Measurements from ENCODE around the gene COL4A2. TPM values are rescaled to one million over a fixed set of nuclear protein-coding genes. Genes with fewer than 3 reads are reported as not detected.

COL4A2 gene
- total RNA-seq, 4 donors from 2014 or later = 43.0 to 72.7 (median 53.5) TPM

DNA sequence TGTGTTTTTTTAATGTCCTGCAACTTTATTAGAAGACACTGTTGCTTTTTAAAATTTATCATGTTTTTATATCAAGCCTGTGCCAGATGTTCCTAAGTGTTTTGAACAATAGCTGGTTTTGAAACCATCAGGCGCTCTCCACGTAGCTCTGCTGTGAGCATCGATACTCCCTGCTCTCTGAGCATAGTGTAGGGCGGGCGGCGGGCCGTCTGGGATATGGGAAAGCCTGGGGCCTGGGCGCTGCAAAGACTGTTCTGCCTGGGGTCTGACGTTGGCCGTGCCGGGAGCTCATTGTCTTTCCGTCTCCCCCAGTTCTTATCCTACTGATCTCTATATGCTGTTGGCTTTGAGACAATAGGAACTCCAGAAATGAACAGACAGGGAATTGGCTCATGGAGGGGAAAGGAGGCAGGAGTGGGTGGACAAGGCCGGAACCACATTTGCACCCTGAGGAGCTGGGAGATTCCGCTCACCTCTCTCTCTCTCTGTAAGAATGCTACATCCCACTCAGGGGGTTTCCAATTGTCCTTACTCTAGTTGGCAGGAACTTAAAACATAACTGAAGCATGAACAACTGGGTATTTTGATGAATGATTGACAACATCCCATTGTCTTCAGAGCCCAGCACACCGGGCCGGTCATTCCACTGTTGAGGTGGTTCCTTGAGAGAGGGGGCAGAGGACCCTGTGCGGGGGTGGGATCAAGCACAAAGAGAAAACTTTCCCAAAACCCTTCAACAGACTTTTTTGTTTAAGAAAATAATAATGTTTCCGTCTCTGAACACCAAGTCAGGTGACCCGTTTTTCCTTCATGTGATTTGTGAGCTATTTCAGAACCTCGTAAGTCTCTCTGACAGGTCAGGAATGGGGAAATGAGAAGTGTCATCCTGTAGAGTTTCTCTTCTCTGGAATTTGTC lies 64.7 kb downstream of the COL4A2 start:
- H3K27me3 ChIP-seq = peaks cover 6% of the 10 kb centered on the region
- 56% methylated on average over 20 of the region's 20 CpGs for WGBS
- peak overlapping the region; percentile 29 for H3K27ac ChIP-seq
- DNase-seq (ENCODE audit: low spot score in 2 of 2) = no peak
- H3K4me3 ChIP-seq = no peak overlapping the region
- H3K9me3 ChIP-seq = no peaks in the 10 kb centered on the region
- H3K4me1 ChIP-seq = no peaks in the 10 kb centered on the region
- H3K36me3 ChIP-seq = no peaks in the 10 kb centered on the region
- TF ChIP-seq POLR2AphosphoS5 (IDR thresholded peaks at IDR 0.05) (no peak), POLR2A (IDR thresholded peaks at IDR 0.05) (no peak), EP300 (IDR thresholded peaks at IDR 0.05) (no peak)
- TF ChIP-seq, protein P1, sequence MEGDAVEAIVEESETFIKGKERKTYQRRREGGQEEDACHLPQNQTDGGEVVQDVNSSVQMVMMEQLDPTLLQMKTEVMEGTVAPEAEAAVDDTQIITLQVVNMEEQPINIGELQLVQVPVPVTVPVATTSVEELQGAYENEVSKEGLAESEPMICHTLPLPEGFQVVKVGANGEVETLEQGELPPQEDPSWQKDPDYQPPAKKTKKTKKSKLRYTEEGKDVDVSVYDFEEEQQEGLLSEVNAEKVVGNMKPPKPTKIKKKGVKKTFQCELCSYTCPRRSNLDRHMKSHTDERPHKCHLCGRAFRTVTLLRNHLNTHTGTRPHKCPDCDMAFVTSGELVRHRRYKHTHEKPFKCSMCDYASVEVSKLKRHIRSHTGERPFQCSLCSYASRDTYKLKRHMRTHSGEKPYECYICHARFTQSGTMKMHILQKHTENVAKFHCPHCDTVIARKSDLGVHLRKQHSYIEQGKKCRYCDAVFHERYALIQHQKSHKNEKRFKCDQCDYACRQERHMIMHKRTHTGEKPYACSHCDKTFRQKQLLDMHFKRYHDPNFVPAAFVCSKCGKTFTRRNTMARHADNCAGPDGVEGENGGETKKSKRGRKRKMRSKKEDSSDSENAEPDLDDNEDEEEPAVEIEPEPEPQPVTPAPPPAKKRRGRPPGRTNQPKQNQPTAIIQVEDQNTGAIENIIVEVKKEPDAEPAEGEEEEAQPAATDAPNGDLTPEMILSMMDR (IDR thresholded peaks at IDR 0.05) = no peak

- Histone ChIP-seq H3K27ac (no peak overlapping the region), H3K36me3 (no peaks in the 10 kb centered on the region), H3K27me3 (peaks cover 6% of the 10 kb centered on the region), H3K4me1 (no peaks in the 10 kb centered on the region), H3K9me3 (no peaks in the 10 kb centered on the region), H3K4me3 (no peak overlapping the region)
- no peak for TF ChIP-seq POLR2A (IDR thresholded peaks at IDR 0.05)
- TF ChIP-seq EP300 (IDR thresholded peaks at IDR 0.05) = no peak
- TF ChIP-seq POLR2AphosphoS5 (IDR thresholded peaks at IDR 0.05) = no peak
- TF ChIP-seq, protein P1 (IDR thresholded peaks at IDR 0.05) = no peak
- DNase-seq (ENCODE audit: low spot score in 2 of 2) = no peak
These were observed 65.6 kb downstream of the COL4A2 start for GRCh38 chr13:110372676-110373075.

- Histone ChIP-seq H3K27ac (no peak overlapping the region), H3K36me3 (no peaks in the 10 kb centered on the region), H3K4me1 (no peaks in the 10 kb centered on the region), H3K27me3 (peaks cover 8% of the 10 kb centered on the region), H3K4me3 (no peak overlapping the region), H3K9me3 (no peaks in the 10 kb centered on the region)
- DNase-seq (ENCODE audit: low spot score in 2 of 2) = no peak
- 69% methylated on average over 9 of the region's 9 CpGs for WGBS
- TF ChIP-seq POLR2A (IDR thresholded peaks at IDR 0.05) (no peak), POLR2AphosphoS5 (IDR thresholded peaks at IDR 0.05) (no peak), EP300 (IDR thresholded peaks at IDR 0.05) (no peak)
- TF ChIP-seq, protein P1 (IDR thresholded peaks at IDR 0.05) = no peak
These were observed 66.5 kb downstream of the COL4A2 start for GRCh38 chr13:110373617-110374016.

GRCh38 chr13:110374431-110375370 lies 67.6 kb downstream of the COL4A2 start:
- TF ChIP-seq POLR2AphosphoS5 (IDR thresholded peaks at IDR 0.05) = no peak
- Histone ChIP-seq H3K9me3 (no peaks in the 10 kb centered on the region), H3K27me3 (peaks cover 12% of the 10 kb centered on the region), H3K27ac (no peak overlapping the region), H3K4me1 (no peaks in the 10 kb centered on the region), H3K4me3 (no peak overlapping the region), H3K36me3 (no peaks in the 10 kb centered on the region)
- DNase-seq (ENCODE audit: low spot score in 2 of 2) = no peak
- WGBS = 82% methylated on average over 10 of the region's 10 CpGs

GRCh38 chr13:110376120-110376519 lies 69.0 kb downstream of the COL4A2 start:
- no peak for DNase-seq (ENCODE audit: low spot score in 2 of 2)
- Histone ChIP-seq H3K36me3 (no peaks in the 10 kb centered on the region), H3K4me3 (no peak overlapping the region), H3K27ac (no peak overlapping the region), H3K27me3 (peaks cover 12% of the 10 kb centered on the region), H3K4me1 (no peaks in the 10 kb centered on the region), H3K9me3 (no peaks in the 10 kb centered on the region)
- WGBS = 70% methylated on average over 5 of the region's 5 CpGs
- no peak for TF ChIP-seq EP300 (IDR thresholded peaks at IDR 0.05)
- no peak for TF ChIP-seq POLR2A (IDR thresholded peaks at IDR 0.05)

All from suprapubic skin (tissue), 4 donors.